Gastrocnemius medialis (tissue), 4 donors: ENCODE data around the gene GRPEL1. TPM values are rescaled to one million over a fixed set of nuclear protein-coding genes. Genes with fewer than 3 reads are reported as not detected.

ENCODE experiments used
- ATAC-seq, 2 donors: fragments of 150-250 bp; one replicate each; pipeline ENCODE4 v1.9.1; 2016
- DNase-seq, 2 donors: peaks; one replicate each; pipeline ENCODE4 v3.0.0-alpha.2; 2019
- H3K27ac ChIP-seq, 4 donors: fragments of 200-600 bp; sonication (generic); 1 replicate in 1 of 4; 2 replicates in 3 of 4; pipeline ENCODE4 v1.5.1; 2016 to 2018; ENCODE audit warnings: mild to moderate bottlenecking in 2 of 4, moderate library complexity in 1 of 4
- H3K27me3 ChIP-seq, 3 donors: fragments of 200-600 bp; sonication (generic) in 2 of 3; 1 replicate in 1 of 3; 2 replicates in 2 of 3; pipeline versions ENCODE4 v1.5.1 to v1.6.0; 2016 to 2019; ENCODE audit warnings: mild to moderate bottlenecking in 1 of 3, moderate library complexity in 1 of 3
- H3K36me3 ChIP-seq, 2 donors: fragments of 200-600 bp; sonication (generic) in 1 of 2; one replicate each; pipeline ENCODE4 v1.5.1; 2017 to 2018
- H3K4me1 ChIP-seq, 2 donors: fragments of 200-600 bp; sonication (generic) in 1 of 2; one replicate each; pipeline ENCODE4 v1.5.1; 2016 to 2017; ENCODE audit warnings: mild to moderate bottlenecking in 2 of 2
- H3K4me3 ChIP-seq, 4 donors: fragments of 200-600 bp; sonication (generic) in 3 of 4; 1 replicate in 1 of 4; 2 replicates in 3 of 4; pipeline ENCODE4 v1.5.1; 2016 to 2019; ENCODE audit warnings: mild to moderate bottlenecking in 2 of 4
- H3K9me3 ChIP-seq, 3 donors: fragments of 200-600 bp; sonication (generic) in 2 of 3; 1 replicate in 1 of 3; 2 replicates in 2 of 3; pipeline ENCODE4 v1.5.1; 2016 to 2019
- CTCF ChIP-seq, 5 experiments: fragments of 450-650 bp in 3 of 5; fragments of 200-600 bp in 2 of 5; sonication (generic) in 2 of 5; IDR thresholded peaks in 4 of 5; conservative IDR thresholded peaks in 1 of 5; 1 replicate in 4 of 5; 2 replicates in 1 of 5; pipeline ENCODE4 v1.5.1; 2016 to 2019; ENCODE audit warnings: antibody characterized with exemption in 5 of 5, mild to moderate bottlenecking in 3 of 5, moderate library complexity in 3 of 5
- POLR2A ChIP-seq, 2 donors: fragments of 450-650 bp; IDR thresholded peaks; one replicate each; pipeline ENCODE4 v1.6.1; 2017; ENCODE audit warnings: antibody characterized with exemption in 2 of 2, mild to moderate bottlenecking in 2 of 2, moderate library complexity in 2 of 2
- in situ Hi-C, 4 donors: fragments of 200-750 bp; cut with MboI; loops; one replicate each; pipeline versions ENCODE4 v1.15.0 to v1.8.0; 2017; ENCODE audit warnings: low sequenced_read_pairs in 4 of 4
- intact Hi-C: fragments of 100-400 bp; cut with DNase I; formaldehyde crosslinking; loops from one replicate; pipeline ENCODE4 v1.15.1; 2023; ENCODE audit warnings: low total_unique reads
- total RNA-seq, 4 donors: library from RNA; depleted of rRNA; stranded (reverse); fragments of >200 nt; gene quantifications; one replicate each; pipeline versions ENCODE4 v1.1.0 to v1.2.3, GENCODE V29; 2016

The GRPEL1 gene
- total RNA-seq, 4 donors from 2014 or later, result 28.8 to 58.0 (median 35.8) TPM

- DNase-seq (no peak), ATAC-seq (no peak)
- Histone ChIP-seq H3K36me3 (peaks cover 0 to 33% of the 10 kb centered on the region in 2 donors), H3K27me3 (no peaks in the 10 kb centered on the region), H3K9me3 (no peaks in the 10 kb centered on the region), H3K4me3 (no peak overlapping the region), H3K27ac (no peak overlapping the region), H3K4me1 (no peaks in the 10 kb centered on the region)
- intact Hi-C loops, result no loop called here
- in situ Hi-C loops, result no loop called here
- TF ChIP-seq POLR2A (IDR thresholded peaks at IDR 0.05), result no peak
- no peak for TF ChIP-seq CTCF (IDR thresholded peaks at IDR 0.05 in 4 of 5, conservative IDR thresholded peaks at IDR 0.05 in 1 of 5)
Observed at GRCh38 chr4:7018281-7018680, 49.6 kb downstream of the GRPEL1 start.

- TF ChIP-seq POLR2A (IDR thresholded peaks at IDR 0.05) (no peak), CTCF (IDR thresholded peaks at IDR 0.05 in 4 of 5, conservative IDR thresholded peaks at IDR 0.05 in 1 of 5) (no peak)
- no peak overlapping the region for H3K4me3 ChIP-seq
- in situ Hi-C loops, result no loop called here
- H3K4me1 ChIP-seq, result no peaks in the 10 kb centered on the region
- ATAC-seq (no peak), DNase-seq (no peak)
- no peak overlapping the region for H3K27ac ChIP-seq
- intact Hi-C loops, result no loop called here
- H3K36me3 ChIP-seq, result peaks cover 0 to 40% of the 10 kb centered on the region in 2 donors
- no peaks in the 10 kb centered on the region for H3K27me3 ChIP-seq
- no peaks in the 10 kb centered on the region for H3K9me3 ChIP-seq
Observed at GRCh38 chr4:7017446-7018048, 50.3 kb downstream of the GRPEL1 start.

- H3K27me3 ChIP-seq, result no peaks in the 10 kb centered on the region
- intact Hi-C loops, result no loop called here
- H3K36me3 ChIP-seq, result peaks cover 0 to 37% of the 10 kb centered on the region in 2 donors
- H3K4me3 ChIP-seq, result no peak overlapping the region
- no peaks in the 10 kb centered on the region for H3K9me3 ChIP-seq
- ATAC-seq, result no peak
- DNase-seq, result no peak
- H3K27ac ChIP-seq, result no peak overlapping the region
- TF ChIP-seq POLR2A (IDR thresholded peaks at IDR 0.05) (no peak), CTCF (IDR thresholded peaks at IDR 0.05 in 4 of 5, conservative IDR thresholded peaks at IDR 0.05 in 1 of 5) (no peak)
- in situ Hi-C loops, result no loop called here
- H3K4me1 ChIP-seq, result no peaks in the 10 kb centered on the region
Observed at GRCh38 chr4:7016512-7016911, 51.4 kb downstream of the GRPEL1 start.

GRCh38 chr4:7016086-7016485, 51.8 kb downstream of the GRPEL1 start:
- intact Hi-C loops, result no loop called here
- no peak overlapping the region for H3K27ac ChIP-seq
- in situ Hi-C loops, result no loop called here
- ATAC-seq (no peak), DNase-seq (no peak)
- H3K9me3 ChIP-seq, result no peaks in the 10 kb centered on the region
- TF ChIP-seq POLR2A (IDR thresholded peaks at IDR 0.05), result no peak
- TF ChIP-seq CTCF (IDR thresholded peaks at IDR 0.05 in 4 of 5, conservative IDR thresholded peaks at IDR 0.05 in 1 of 5), result no peak
- H3K4me1 ChIP-seq, result no peaks in the 10 kb centered on the region
- peaks cover 0 to 37% of the 10 kb centered on the region in 2 donors for H3K36me3 ChIP-seq
- H3K4me3 ChIP-seq, result no peak overlapping the region
- no peaks in the 10 kb centered on the region for H3K27me3 ChIP-seq
